HEK293 (cell line): ENCODE data around the gene LLGL1.

Source experiments
- CTCF ChIA-PET: fragments of 350-600 bp; formaldehyde crosslinking; extraction: SDS; loops from one replicate; lab custom pipeline; 2021; ENCODE audit warnings: antibody characterized with exemption; lab: Yijun Ruan, JAX
- POLR2A ChIA-PET: fragments of 300-600 bp; formaldehyde crosslinking; extraction: SDS; loops from one replicate; lab custom pipeline; 2020; ENCODE audit warnings: antibody characterized with exemption, inconsistent platforms; lab: Yijun Ruan, JAX
- H3K27ac ChIP-seq: fragments of 200-500 bp; sonication (Bioruptor generic); 2 replicates; pipeline ENCODE4 v1.5.1; 2014; ENCODE audit warnings: low read depth, low read length, control low read depth, inconsistent platforms; ENCODE audit errors: extremely low read depth
- H3K36me3 ChIP-seq, 2 experiments: fragments of 200-500 bp in 1 of 2; sonication (Bioruptor generic) in 1 of 2; 1 replicate in 1 of 2; 2 replicates in 1 of 2; pipeline ENCODE4 v1.5.1; 2014 to 2017; ENCODE audit warnings: inconsistent platforms in 2 of 2, low read length in 2 of 2; ENCODE audit not compliant: control insufficient read depth in 2 of 2, insufficient read depth in 1 of 2
- H3K4me1 ChIP-seq: fragments of 200-500 bp; sonication (Bioruptor generic); 2 replicates; pipeline ENCODE4 v1.5.1; 2014; ENCODE audit warnings: mild to moderate bottlenecking, low read length, inconsistent platforms; ENCODE audit not compliant: control insufficient read depth, insufficient read depth
- H3K4me3 ChIP-seq: 2 replicates; pipeline ENCODE4 v1.5.1; 2011; ENCODE audit warnings: low read depth, mild to moderate bottlenecking, control low read depth, low read length, moderate library complexity
- H3K9me3 ChIP-seq: fragments of 200-500 bp; sonication (Bioruptor generic); 2 replicates; pipeline ENCODE4 v1.5.1; 2014; ENCODE audit warnings: low read depth, low read length, inconsistent platforms; ENCODE audit not compliant: control insufficient read depth, insufficient read depth
- EGR2 ChIP-seq: fragments of 450-650 bp; formaldehyde crosslinking; IDR thresholded peaks from 2 replicates; pipeline ENCODE4 v1.5.1; 2016; ENCODE audit warnings: low read depth, missing biosample characterization, missing genetic modification characterization
- KLF10 ChIP-seq: fragments of 450-650 bp; IDR thresholded peaks from 2 replicates; pipeline ENCODE4 v1.5.1; 2018; ENCODE audit warnings: missing biosample characterization, mild to moderate bottlenecking, missing genetic modification characterization
- REPIN1 ChIP-seq: fragments of 450-650 bp; formaldehyde crosslinking; IDR thresholded peaks from 2 replicates; pipeline ENCODE4 v1.5.1; 2017; ENCODE audit warnings: missing biosample characterization, missing genetic modification characterization, low read depth
- ZBTB17 ChIP-seq: fragments of 450-650 bp; formaldehyde crosslinking; IDR thresholded peaks from 2 replicates; pipeline ENCODE4 v1.5.1; 2016; ENCODE audit warnings: missing biosample characterization, missing genetic modification characterization
- ZBTB20 ChIP-seq: fragments of 450-650 bp; formaldehyde crosslinking; IDR thresholded peaks from 2 replicates; pipeline ENCODE4 v1.5.1; 2016; ENCODE audit warnings: missing biosample characterization, missing genetic modification characterization
- ZNF112 ChIP-seq: fragments of 450-650 bp; formaldehyde crosslinking; IDR thresholded peaks from 2 replicates; pipeline ENCODE4 v1.5.0; 2017; ENCODE audit warnings: missing biosample characterization, missing genetic modification characterization
- ZNF132 ChIP-seq: fragments of 450-650 bp; formaldehyde crosslinking; IDR thresholded peaks from 2 replicates; pipeline ENCODE4 v1.5.1; 2017; ENCODE audit warnings: missing biosample characterization, missing genetic modification characterization, borderline replicate concordance
- ZNF140 ChIP-seq: fragments of 450-650 bp; formaldehyde crosslinking; IDR thresholded peaks from 2 replicates; pipeline ENCODE4 v1.5.1; 2016; ENCODE audit warnings: missing biosample characterization, missing genetic modification characterization
- ZNF146 ChIP-seq: fragments of 450-650 bp; formaldehyde crosslinking; IDR thresholded peaks from 2 replicates; pipeline ENCODE4 v1.5.1; 2016; ENCODE audit warnings: missing biosample characterization, missing genetic modification characterization
- ZNF274 ChIP-seq, 2 experiments: fragments of 200-500 bp in 1 of 2; fragments of 450-650 bp in 1 of 2; sonication (Bioruptor generic) in 1 of 2; formaldehyde crosslinking in 1 of 2; IDR thresholded peaks; 2 replicates each; pipeline versions ENCODE4 v1.5.1 to v1.6.1; 2014 to 2016; ENCODE audit warnings: borderline replicate concordance in 1 of 2, inconsistent platforms in 1 of 2, low read length in 1 of 2, missing biosample characterization in 1 of 2, missing genetic modification characterization in 1 of 2
- ZNF341 ChIP-seq: fragments of 450-650 bp; formaldehyde crosslinking; IDR thresholded peaks from 2 replicates; pipeline ENCODE4; 2016; ENCODE audit warnings: low read depth, missing biosample characterization, missing genetic modification characterization
- ZNF514 ChIP-seq: fragments of 450-650 bp; formaldehyde crosslinking; IDR thresholded peaks from 2 replicates; pipeline ENCODE4 v1.5.1; 2016; ENCODE audit warnings: missing biosample characterization, missing genetic modification characterization
- ZNF544 ChIP-seq: fragments of 450-650 bp; formaldehyde crosslinking; IDR thresholded peaks from 2 replicates; pipeline ENCODE4 v1.5.0; 2017; ENCODE audit warnings: missing biosample characterization, missing genetic modification characterization
- ZNF560 ChIP-seq: fragments of 450-650 bp; formaldehyde crosslinking; IDR thresholded peaks from 2 replicates; pipeline ENCODE4 v1.5.1; 2017; ENCODE audit warnings: missing biosample characterization, missing genetic modification characterization, borderline replicate concordance
- ZNF571 ChIP-seq: fragments of 450-650 bp; formaldehyde crosslinking; IDR thresholded peaks from 2 replicates; pipeline ENCODE4 v1.5.0; 2017; ENCODE audit warnings: missing biosample characterization, missing genetic modification characterization
- ZNF658 ChIP-seq: fragments of 450-650 bp; formaldehyde crosslinking; IDR thresholded peaks from 2 replicates; pipeline ENCODE4; 2016; ENCODE audit warnings: missing biosample characterization, missing genetic modification characterization
- ZNF785 ChIP-seq: fragments of 450-650 bp; formaldehyde crosslinking; IDR thresholded peaks from 2 replicates; pipeline ENCODE4 v1.5.1; 2016; ENCODE audit warnings: missing biosample characterization, missing genetic modification characterization
- TF ChIP-seq, protein P1 (sequence below): fragments of 450-650 bp; formaldehyde crosslinking; IDR thresholded peaks from 2 replicates; pipeline ENCODE4 v1.5.1; 2017; ENCODE audit warnings: missing biosample characterization, missing genetic modification characterization
- TF ChIP-seq, protein P2 (sequence below): fragments of 450-650 bp; formaldehyde crosslinking; IDR thresholded peaks from 2 replicates; pipeline ENCODE4 v1.5.1; 2016; ENCODE audit warnings: missing biosample characterization, missing genetic modification characterization
- TF ChIP-seq, protein P3 (sequence below): fragments of 450-650 bp; formaldehyde crosslinking; IDR thresholded peaks from 2 replicates; pipeline ENCODE4 v1.5.1; 2016; ENCODE audit warnings: missing biosample characterization, missing genetic modification characterization
- TF ChIP-seq, protein P4 (sequence below): fragments of 450-650 bp; formaldehyde crosslinking; IDR thresholded peaks from 2 replicates; pipeline ENCODE4 v1.5.1; 2017; ENCODE audit warnings: missing biosample characterization, mild to moderate bottlenecking, missing genetic modification characterization, moderate library complexity
- TF ChIP-seq, protein P5 (sequence below): fragments of 450-650 bp; formaldehyde crosslinking; IDR thresholded peaks from 2 replicates; pipeline ENCODE4 v1.5.1; 2016; ENCODE audit warnings: missing biosample characterization, missing genetic modification characterization

The LLGL1 gene

DNA sequence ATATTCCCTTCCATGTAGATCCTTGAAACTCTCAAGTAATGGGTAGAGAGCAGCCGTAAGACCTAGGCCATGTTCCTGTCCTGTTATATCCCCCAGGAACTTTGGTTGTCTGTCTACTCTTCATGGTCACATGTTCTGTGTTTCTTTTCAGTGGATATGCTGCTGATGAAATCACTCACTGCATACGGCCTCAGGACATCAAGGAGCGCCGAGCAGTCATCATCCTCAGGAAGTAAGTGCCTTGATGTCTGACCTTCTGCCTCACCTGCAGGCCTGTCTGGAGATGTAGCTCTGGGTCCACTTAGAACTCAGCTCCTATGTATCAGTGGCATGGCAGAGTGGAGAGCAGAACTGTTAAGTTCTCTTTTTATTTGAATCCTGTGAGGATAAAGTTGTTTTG is 30.6 kb upstream of the LLGL1 start:
- no peak overlapping the region for H3K4me3 ChIP-seq
- CTCF ChIA-PET, result no interaction called here
- no peak for TF ChIP-seq ZNF544 (tag by site-specific recombination)
- no peak for TF ChIP-seq ZNF571 (tag by site-specific recombination)
- TF ChIP-seq ZBTB17 (tag by site-specific recombination), result peak; percentile 81
- no peak for TF ChIP-seq ZNF274 (IDR thresholded peaks at IDR 0.05; ENCODE audit: low read length)
- no peak for TF ChIP-seq ZNF274 (tag by site-specific recombination; IDR thresholded peaks at IDR 0.05; ENCODE audit: borderline replicate concordance)
- TF ChIP-seq, protein P1, sequence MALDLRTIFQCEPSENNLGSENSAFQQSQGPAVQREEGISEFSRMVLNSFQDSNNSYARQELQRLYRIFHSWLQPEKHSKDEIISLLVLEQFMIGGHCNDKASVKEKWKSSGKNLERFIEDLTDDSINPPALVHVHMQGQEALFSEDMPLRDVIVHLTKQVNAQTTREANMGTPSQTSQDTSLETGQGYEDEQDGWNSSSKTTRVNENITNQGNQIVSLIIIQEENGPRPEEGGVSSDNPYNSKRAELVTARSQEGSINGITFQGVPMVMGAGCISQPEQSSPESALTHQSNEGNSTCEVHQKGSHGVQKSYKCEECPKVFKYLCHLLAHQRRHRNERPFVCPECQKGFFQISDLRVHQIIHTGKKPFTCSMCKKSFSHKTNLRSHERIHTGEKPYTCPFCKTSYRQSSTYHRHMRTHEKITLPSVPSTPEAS (tag by site-specific recombination), result no peak
- peaks cover 62 to 89% of the 10 kb centered on the region in 2 experiments for H3K36me3 ChIP-seq
- H3K9me3 ChIP-seq, result no peaks in the 10 kb centered on the region
- H3K27ac ChIP-seq, result 0 out of 2 replicates have a peak overlapping the region, but pooled peaks have one; percentile 34
- POLR2A ChIA-PET, result no interaction called here
- peaks cover 7% of the 10 kb centered on the region for H3K4me1 ChIP-seq

DNA sequence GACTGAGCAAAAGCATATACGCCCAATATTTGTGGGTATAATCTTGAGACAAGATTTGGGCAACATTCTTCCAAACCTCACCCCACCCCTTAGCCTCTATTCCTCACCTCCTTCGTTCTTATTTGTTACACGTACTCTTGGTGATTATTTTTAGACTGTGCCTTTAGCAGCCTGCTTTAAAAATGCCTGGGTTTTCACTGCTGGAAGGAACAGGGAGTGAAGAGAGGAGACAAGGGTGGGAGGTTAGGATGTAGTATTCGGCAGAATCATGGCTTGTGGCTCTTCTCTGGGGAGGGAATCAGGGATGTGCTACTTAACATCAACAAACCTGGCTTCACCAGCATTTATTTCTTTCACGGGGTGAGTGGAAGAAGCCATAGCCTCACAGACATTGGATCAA is 30.2 kb upstream of the LLGL1 start:
- H3K9me3 ChIP-seq, result no peaks in the 10 kb centered on the region
- peaks cover 5% of the 10 kb centered on the region for H3K4me1 ChIP-seq
- no peak overlapping the region for H3K27ac ChIP-seq
- ChIA-PET CTCF (no interaction called here), POLR2A (no interaction called here)
- TF ChIP-seq ZNF341, result no peak
- no peak for TF ChIP-seq ZNF132 (tag by site-specific recombination)
- no peak for TF ChIP-seq ZBTB20 (tag by site-specific recombination)
- TF ChIP-seq, protein P2, sequence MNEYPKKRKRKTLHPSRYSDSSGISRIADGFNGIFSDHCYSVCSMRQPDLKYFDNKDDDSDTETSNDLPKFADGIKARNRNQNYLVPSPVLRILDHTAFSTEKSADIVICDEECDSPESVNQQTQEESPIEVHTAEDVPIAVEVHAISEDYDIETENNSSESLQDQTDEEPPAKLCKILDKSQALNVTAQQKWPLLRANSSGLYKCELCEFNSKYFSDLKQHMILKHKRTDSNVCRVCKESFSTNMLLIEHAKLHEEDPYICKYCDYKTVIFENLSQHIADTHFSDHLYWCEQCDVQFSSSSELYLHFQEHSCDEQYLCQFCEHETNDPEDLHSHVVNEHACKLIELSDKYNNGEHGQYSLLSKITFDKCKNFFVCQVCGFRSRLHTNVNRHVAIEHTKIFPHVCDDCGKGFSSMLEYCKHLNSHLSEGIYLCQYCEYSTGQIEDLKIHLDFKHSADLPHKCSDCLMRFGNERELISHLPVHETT (tag by site-specific recombination), result no peak
- TF ChIP-seq, protein P3, sequence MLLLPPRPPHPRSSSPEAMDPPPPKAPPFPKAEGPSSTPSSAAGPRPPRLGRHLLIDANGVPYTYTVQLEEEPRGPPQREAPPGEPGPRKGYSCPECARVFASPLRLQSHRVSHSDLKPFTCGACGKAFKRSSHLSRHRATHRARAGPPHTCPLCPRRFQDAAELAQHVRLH (tag by site-specific recombination), result no peak
- H3K36me3 ChIP-seq, result peaks cover 62 to 90% of the 10 kb centered on the region in 2 experiments
- no peak overlapping the region for H3K4me3 ChIP-seq

DNA sequence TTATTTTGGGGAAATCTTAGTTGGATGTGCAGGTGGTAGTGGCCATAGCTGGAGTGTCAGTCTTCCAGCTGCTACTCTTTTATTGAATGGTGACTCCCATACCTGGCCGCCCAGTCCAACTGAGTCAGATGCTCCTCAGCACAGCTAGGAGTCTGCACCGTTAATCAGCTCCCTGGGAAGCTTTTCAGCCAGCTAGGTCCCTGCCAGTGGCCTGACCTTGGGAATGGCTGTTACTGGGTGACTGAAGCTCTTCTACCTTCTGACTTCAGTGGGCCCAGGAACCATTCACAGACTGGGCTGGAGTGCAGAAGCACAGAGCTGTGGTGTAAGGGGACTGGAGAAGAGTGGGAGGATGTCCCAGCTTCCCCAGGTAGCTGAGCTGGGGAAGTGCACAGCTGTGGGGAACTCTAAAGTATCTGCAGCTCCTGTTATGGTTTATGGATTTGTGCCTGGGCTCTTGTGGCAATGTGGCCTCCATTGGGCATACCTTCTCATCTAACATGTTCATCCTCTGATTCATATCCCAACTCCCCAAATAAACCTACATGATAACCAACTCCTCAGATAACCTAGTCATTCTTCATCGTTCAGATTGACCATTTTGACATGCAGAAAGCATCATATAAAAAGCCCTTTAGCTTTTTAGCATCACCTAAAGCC is 27.8 kb upstream of the LLGL1 start:
- Histone ChIP-seq H3K9me3 (no peaks in the 10 kb centered on the region), H3K27ac (no peak overlapping the region), H3K4me3 (no peak overlapping the region), H3K4me1 (no peaks in the 10 kb centered on the region), H3K36me3 (peaks cover 57 to 88% of the 10 kb centered on the region in 2 experiments)
- CTCF ChIA-PET, result interaction anchor here (0.5 to 2.2 kb wide), 4 partner anchors 15 to 62 kb away, joined by 3 to 7 read pairs (median 5); partner anchors contain the start of gene ALKBH5
- no peak for TF ChIP-seq EGR2 (tag by site-specific recombination)
- no peak for TF ChIP-seq REPIN1 (tag by site-specific recombination)
- TF ChIP-seq ZNF146 (tag by site-specific recombination), result no peak
- no peak for TF ChIP-seq ZNF560 (tag by site-specific recombination)
- TF ChIP-seq, all 188 proteins: peak for 0
- POLR2A ChIA-PET, result interaction anchor here (0.6 kb wide), 1 partner anchor 111 kb away, joined by 8 read pairs; no protein-coding TSS in a partner anchor

DNA sequence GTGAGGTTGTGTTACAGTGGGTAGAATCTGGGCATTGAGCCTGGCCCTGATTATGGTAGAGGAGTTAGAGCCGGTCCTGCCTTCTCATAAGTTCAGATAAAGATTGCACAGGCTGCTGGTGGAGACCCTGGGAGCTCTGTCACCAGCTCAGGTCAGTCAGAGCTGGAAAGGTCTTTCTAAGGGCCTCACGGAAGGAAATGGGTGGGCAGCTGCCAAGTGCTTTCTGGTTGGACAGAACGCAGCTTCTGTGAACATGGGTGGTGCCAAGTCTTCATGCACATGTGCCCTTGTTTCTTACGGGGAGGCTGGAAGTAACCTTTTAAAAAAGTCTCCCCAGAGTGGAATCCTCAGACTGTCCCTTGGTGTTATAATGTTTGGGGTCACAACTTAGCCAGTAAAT is 26.9 kb upstream of the LLGL1 start:
- Histone ChIP-seq H3K27ac (no peak overlapping the region), H3K4me1 (no peaks in the 10 kb centered on the region), H3K4me3 (no peak overlapping the region), H3K36me3 (peaks cover 49 to 89% of the 10 kb centered on the region in 2 experiments), H3K9me3 (no peaks in the 10 kb centered on the region)
- POLR2A ChIA-PET, result no interaction called here
- CTCF ChIA-PET, result interaction anchor here (0.6 to 2.2 kb wide), 5 partner anchors 8 to 318 kb away, joined by 3 to 7 read pairs (median 4); partner anchors contain the start of gene ALKBH5
- TF ChIP-seq, protein P4, sequence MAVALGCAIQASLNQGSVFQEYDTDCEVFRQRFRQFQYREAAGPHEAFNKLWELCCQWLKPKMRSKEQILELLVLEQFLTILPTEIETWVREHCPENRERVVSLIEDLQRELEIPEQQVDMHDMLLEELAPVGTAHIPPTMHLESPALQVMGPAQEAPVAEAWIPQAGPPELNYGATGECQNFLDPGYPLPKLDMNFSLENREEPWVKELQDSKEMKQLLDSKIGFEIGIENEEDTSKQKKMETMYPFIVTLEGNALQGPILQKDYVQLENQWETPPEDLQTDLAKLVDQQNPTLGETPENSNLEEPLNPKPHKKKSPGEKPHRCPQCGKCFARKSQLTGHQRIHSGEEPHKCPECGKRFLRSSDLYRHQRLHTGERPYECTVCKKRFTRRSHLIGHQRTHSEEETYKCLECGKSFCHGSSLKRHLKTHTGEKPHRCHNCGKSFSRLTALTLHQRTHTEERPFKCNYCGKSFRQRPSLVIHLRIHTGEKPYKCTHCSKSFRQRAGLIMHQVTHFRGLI (tag by site-specific recombination), result no peak
- no peak for TF ChIP-seq KLF10 (tag by site-specific recombination)
- no peak for TF ChIP-seq ZNF112
- no peak for TF ChIP-seq ZNF658 (tag by site-specific recombination)
- no peak for TF ChIP-seq ZNF140
- TF ChIP-seq, protein P5, sequence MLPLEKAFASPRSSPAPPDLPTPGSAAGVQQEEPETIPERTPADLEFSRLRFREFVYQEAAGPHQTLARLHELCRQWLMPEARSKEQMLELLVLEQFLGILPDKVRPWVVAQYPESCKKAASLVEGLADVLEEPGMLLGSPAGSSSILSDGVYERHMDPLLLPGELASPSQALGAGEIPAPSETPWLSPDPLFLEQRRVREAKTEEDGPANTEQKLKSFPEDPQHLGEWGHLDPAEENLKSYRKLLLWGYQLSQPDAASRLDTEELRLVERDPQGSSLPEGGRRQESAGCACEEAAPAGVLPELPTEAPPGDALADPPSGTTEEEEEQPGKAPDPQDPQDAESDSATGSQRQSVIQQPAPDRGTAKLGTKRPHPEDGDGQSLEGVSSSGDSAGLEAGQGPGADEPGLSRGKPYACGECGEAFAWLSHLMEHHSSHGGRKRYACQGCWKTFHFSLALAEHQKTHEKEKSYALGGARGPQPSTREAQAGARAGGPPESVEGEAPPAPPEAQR (tag by site-specific recombination), result no peak
- TF ChIP-seq ZNF785, result no peak
- TF ChIP-seq ZNF514 (tag by site-specific recombination), result no peak
